HG03159 (cell line): ENCODE results near the gene HBEGF.
"Not testable (repeated sequence)": the region's sequence is repeated elsewhere in the genome, so short reads cannot be mapped to it uniquely, and the experiment has no call there.

Source experiments
- ATAC-seq: cut with Tn5 transposase; IDR thresholded peaks from one replicate; pipeline ENCODE4 v1.9.1; 2021; ENCODE audit warnings: mild to moderate bottlenecking, moderate library complexity; ENCODE audit not compliant: unreplicated experiment

HBEGF gene

DNA sequence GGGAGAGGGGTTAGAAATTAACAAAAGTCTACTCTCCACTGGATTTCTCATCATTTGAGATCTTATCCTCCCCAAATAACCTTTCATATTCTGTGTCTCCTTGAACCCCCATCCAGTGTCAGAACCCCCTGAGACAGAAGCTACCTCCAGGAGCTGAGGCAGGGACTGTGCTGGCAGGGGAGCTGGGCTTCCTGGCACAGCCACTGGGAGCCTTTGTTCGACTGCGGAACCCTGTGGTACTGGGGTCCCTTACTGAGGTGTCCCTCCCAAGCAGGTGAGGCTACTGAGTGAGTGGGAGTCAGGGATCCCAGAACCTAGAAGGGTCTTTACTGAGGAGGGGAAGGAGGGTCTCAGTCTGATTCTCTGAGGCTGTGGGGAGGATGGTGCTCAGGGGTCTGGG lies 15.5 kb upstream of the HBEGF start:
- ATAC-seq, result no peak

DNA sequence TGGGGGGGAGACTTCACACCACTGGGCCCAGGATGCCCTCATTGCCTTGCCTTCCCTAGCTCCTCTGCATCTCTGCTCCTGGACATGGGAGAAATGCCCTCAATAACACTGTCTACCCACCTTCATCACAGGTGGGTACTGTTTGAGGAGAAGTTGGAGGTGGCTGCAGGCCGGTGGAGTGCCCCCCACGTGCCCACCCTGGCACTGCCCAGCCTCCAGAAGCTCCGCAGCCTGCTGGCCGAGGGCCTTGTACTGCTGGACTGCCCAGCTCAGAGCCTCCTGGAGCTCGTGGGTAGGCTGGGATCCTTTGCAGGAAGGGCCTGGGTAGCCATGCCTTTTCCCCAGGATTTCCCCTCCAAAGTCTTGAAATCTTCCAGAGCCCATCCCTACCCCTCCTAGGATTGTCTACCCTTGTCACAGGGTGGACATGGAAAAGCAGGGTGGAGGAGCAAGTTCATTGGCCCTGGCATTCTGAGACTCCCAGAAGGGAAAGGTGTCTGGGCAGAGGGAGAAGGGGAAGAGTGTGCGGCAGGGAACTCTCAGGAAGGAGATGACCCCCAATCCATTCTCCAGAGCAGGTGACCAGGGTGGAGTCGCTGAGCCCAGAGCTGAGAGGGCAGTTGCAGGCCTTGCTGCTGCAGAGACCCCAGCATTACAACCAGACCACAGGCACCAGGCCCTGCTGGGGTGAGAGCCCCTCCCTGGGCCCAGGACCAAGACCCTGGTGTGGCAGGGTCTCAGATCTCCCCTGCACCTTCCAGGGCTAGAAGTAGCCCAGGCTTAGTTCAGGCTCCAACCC lies 14.5 kb upstream of the HBEGF start:
- no peak for ATAC-seq

DNA sequence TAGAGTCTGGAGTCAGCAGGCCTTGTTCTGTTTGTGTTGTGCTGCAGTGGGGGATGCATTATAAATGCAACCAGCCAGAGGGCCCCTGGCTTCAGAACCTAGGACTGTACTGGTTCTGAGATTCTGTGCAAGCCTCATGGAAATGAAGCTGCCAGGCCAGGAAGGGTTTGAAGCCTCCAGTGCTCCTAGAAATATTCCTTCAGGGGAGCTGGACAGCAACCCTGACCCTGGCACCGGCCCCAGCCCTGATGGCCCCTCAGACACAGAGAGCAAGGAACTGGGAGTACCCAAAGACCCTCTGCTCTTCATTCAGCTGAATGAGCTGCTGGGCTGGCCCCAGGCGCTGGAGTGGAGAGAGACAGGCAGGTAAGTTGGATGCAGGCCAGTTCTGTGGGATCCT lies 13.7 kb upstream of the HBEGF start, which contains the start of gene SLC4A9:
SLC4A9 (plus strand) TSS at position 94 of the 400 bp plus-strand sequence; CDS start at position 137, 43 bp downstream.
- no peak for ATAC-seq

DNA sequence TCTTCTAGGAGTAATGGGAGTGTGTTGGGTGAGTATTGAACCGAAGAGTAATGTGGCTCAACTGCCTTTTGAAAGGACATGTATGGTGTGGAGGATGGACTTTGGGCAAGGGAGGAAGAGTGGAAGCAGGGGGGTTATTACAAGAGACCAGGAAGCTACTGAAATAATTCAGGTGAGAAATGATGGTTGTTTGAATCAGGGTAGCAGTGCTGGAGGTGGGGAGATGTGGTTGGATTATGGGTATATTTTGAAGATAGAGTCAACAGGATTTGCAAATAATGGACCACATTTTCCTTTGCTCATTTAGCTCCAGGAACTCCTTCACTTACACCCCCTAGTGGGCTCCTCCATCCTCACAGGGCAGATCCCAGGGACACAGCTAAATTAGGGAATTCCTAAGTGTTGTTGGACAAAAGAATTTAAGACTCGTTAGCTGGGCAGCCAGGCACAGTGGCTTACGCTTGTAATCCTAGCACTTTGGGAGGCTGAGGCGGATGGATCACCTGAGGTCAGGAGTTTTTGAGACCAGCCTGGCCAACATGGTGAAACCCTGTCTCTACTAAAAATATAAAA lies 12.4 kb upstream of the HBEGF start:
- no peak for ATAC-seq

DNA sequence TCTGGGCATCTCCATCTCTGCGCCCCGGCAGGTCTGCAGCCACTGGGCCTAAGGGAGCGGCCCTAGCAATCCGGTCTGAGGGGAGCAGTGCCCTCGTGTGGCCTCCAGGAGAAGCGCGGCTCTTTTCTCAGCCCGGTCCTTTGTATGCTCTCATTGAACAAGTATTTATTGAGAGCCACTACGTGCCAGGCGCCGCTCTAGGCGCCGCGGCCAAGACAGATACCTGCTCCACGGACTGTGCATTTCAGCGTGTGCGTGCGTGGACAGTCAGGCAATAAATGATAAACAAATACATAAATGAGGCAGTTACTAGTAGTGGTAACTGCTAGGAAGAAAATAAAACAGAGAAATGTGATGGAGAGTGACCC lies 11.3 kb upstream of the HBEGF start:
- ATAC-seq, result peak; percentile 92

DNA sequence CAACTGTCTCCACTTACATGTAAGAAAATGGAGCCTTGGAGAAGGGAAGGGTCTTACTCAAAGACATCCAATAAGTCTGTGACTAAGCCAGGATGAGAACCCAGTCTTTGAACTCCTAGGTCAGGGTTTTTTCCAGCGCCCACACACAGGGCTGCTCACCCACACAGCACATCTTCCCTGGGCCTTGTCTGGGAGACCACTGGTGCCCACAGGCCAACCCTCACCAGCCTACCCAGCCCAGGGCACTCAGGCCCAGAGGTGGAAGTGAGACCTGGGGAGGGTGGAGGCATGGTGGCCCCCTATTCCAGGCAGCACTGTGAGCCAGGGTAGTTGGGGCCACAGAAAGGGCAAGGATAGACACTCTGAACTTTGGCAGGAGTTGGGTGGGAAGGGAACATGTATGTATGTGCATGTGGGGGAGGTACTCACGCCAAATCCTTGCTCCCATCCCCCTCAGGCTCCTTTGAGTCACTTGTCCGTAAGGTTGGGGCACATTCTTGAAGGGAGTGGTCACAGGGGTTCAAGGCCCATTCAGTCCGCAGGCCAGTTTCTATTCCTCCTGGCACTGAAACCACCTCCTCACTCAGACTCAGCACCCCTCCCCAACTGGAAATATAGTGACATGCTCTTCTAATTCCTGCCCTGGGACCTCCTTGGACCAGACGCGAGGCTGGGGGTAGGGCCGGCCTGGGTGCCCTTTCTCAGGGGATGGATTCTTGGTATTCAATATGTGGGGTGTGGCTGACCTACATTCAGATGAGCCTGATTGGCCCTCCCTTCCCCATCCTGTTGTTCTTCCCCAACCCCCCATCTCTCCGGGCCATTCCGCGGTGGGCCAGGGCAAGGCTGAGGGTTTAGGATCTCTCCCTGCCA lies 10.7 kb upstream of the HBEGF start:
- peak; percentile 27 for ATAC-seq

DNA sequence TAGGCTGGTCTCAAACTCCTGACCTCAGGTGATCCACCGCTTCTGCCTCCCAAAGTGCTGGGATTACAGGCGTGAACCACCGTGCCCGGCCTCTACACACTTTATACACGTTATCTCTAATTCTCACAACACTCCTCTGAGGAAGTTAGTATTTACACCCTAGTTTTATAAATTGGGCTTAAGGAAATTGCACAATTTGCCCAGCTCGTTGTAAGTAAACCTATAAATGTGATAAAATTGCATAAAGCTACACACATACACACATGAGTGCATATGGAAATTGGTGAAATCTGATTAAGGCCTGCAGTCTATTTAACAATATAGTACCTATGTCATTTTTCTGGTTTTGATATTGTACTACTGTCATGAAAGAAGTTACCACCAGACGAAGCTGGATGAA lies 9.1 kb upstream of the HBEGF start:
- ATAC-seq, result no peak

DNA sequence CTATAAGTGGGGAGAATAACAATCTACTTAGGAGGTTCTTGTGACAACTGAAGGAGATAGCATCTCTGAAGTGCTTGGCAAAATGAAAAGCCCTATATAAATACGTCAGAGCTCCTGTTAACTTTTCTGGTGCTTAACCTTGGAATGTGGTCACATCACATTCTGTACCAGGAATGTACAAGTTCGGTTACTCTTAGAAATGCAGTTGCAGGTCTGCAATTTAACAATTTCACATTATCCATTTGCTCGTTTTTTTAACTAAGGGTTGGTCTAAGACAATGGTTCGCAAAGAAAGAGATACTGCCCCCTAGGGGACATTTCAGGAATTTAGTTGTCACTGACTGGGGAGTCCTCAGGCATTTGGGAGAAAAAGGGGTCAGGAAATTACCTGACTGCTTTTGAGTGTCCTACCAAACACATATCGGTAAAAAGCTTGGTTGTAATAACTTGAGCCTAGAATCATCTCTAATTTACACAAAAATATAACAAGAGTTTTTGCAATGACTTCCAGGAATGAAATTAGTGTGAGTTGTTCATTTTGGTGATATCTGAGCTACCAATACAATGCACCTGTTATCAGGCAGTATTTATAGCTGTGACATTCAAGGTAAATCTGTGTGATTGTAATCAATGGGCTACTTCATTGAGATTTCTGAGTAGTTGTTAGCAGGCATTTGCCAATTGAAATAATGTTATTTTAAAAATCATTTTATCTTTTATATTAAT lies 5.4 kb upstream of the HBEGF start:
- peak; percentile 60 for ATAC-seq

DNA sequence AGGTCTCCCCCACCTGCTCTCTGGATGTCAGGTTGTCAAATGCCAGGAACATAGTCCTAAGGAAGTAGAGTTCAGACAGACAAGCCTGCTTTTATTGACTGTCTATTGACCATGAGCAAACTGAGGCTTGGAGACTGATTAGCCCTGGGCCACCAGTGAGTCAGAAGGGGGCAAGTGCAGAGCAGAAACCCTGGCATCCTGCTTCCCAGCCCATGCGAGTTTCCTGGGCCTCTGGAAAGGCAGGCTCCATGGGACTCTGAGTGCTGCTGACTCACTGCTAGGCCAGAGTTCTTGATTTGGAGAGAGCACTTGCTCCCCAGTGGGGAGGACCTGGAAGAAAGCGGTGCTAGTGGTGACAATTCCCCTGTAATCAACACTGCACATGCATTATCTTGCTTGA lies 2.8 kb upstream of the HBEGF start:
- no peak for ATAC-seq

DNA sequence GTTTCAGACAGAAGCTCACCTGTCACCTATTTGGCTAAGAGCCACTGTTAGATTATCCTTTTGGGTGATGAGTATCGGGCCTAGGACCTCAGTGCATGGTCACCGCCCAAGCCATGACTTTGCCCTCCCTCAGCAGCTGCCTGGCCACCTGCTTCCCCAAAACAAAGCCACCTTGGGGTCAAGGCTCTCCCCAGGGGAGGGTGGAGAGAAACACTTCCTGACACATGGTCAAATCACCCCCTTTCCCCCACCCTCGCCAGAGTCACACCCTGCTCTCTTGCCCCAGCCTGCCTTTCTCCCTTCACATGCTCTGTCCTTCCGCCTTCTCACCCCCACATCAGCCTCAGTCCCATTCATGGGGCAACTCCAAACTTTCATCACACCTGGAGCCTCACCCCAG lies 1.7 kb upstream of the HBEGF start:
- no peak for ATAC-seq

DNA sequence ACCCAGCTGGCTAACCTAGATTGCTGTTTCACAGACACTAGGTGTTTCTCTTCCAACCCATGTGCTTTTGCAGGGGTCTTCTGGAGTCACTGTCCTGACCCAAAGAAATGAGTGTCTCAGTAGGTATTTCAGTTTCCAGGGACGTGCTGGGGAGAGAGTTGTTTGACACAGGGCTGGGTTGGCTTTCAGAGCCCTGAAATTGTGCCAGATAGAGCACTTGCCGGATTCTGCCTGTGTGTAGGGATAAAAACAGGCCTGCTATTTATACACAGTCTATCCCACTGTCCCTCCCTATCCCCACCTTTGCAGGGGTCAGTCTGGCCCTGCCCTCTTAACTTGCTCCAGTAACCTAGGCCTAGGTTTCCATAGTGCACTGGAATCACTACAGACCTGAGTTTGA lies 957 bp upstream of the HBEGF start:
- ATAC-seq, result no peak

DNA sequence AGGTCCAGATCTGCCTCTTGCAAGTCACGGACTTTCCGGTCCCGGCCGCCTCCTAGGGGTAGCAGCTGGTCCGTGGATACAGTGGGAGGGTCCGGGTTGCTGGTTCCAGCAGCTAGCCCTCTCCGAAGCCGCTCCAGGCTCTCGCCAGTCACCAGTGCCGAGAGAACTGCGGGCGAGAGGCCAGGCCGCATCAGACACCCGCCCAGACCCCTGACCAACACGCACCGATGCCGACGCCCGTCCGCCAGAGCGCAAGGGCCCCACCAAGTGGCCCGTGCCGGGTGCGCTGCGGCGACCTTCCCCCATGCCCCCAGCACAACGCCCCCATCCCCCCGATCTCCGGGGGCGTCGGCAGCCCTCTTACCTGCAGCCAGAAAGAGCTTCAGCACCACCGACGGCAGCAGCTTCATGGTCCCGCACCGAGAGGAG lies 470 bp downstream of the HBEGF start:
- peak; percentile 8 for ATAC-seq

DNA sequence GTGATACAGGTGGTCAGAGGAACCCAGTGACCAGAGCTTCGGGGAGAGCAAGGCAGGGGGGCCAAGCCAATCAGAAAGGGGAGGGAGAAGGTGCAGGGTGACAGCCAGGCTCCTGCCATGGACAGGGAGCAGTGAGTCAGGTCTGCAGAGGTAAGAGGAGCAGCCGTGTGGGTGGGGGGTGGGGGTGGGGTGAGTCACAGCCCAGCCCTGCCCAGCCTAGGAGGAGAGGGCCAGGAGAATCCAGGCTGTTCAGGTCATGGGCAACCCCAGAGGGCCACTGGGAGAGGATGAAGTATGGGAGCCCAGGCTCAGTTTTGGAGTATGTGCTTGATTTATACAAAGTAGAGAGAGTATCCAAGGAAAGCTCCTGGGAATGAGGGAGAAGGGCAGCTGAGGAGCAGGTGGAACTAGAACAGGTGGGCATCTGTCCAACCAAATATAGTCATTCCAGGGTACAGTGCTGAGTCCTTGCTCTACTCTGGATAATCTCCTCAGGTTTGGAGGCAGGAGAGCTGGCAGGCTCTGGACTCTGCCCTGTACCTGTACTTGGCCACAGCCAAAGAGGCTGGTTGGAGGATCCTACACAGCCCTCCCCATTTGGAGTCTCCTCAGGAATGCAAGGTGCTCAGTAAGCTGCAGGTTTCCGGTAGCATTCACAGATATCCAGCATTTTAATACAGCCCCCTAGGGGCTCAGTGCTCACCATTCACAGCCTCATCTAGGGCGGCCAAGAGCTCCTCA lies 1.6 kb downstream of the HBEGF start:
- ATAC-seq, result no peak

DNA sequence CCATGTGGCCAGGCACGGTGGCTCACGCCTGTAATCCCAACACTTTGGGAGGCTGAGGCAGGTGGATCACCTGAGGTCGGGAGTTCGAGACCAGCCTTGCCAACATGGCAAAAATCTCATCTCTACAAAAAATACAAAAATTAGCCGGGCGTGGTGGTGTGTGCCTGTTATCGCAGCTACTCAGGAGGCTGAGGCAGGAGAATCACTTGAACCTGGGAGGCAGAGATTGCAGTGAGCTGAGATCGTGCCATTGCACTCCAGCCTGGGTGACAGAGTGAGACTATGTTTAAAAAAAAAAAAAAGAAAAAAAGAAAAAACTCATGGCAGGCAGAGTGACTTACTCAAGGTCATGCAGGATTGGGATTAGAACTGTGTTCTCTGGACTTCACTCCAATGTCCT lies 2.6 kb downstream of the HBEGF start:
- not testable (repeated sequence) for ATAC-seq

DNA sequence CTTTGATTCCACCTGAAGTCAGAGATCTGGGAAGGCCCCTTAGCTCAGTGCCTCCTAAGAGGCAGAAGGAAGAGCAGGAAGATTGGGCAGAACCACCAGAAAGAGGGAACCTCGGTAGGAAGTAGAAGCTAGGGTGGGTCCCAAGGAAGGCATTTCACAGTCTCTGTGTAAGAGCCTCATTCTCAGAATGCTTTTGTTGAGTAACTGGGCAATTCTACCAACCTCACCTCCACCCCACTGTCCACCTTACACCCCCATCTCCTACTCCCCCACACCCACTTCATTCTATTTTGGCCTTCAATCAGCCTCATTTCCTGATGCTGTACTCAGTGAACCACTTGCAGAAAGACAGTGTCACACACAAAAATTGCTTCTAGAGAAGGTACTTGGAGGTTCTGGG lies 3.5 kb downstream of the HBEGF start:
- no peak for ATAC-seq

DNA sequence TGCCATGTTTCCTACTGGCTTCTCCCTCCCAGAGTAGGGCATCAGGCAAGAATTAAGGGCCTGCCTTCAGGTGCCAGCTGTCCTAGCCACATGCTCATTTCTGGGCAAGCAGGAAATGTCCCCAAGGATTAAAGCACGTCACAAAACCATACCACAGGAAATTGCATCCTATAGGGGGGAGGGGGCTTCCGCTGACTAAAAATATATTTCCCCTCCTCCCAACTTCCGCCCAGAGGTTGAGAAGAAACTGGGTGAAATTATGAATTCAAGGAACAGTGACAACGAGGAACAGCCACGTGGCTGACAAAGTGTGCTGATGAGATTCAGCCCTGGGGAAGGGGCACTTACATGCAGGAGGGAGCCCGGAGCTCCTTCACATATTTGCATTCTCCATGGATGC lies 4.1 kb downstream of the HBEGF start:
- ATAC-seq, result no peak

DNA sequence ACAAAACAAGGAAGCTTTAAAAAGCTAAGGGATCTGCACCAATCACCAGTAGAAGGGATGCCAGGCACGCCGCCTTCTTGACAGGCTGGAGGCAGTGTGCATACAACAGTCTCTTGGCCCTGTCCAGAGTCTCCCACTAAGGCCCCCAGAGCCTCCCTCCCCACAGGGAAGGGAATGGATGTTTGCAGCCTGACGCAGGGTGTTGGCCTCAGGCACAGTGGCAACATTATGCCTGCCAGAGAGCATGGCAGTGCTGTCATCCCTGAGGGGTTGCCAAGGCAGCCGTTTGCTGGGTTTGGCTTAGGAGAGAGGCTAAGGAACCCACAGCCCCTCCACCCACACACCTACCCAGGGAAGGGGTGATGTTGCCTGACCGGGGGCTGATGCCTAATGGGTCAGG lies 4.8 kb downstream of the HBEGF start:
- no peak for ATAC-seq

DNA sequence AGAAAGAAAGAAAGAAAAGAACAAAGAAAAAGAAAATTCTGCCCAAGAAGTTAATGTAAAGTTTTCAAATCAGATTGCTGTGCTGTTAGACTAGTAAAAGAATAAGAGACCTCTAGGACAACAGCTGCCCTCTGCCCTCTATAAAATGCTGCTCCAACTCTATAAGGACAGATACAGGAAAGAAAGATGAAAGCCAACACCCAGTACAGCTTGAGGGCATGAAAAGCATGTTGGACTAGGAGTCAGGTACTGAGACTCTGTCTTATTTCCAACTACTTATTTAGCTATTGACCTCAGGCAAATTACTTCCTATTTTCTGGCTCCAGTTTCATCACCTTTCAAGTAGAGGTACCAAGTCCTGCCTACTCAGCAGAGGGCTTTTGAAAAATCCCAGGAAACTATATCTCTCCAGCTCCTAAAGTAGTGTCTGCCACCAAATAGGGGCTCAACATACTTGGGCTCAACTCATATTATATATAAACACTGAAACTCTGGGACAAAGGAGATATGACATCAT lies 5.7 kb downstream of the HBEGF start:
- ATAC-seq, result no peak

DNA sequence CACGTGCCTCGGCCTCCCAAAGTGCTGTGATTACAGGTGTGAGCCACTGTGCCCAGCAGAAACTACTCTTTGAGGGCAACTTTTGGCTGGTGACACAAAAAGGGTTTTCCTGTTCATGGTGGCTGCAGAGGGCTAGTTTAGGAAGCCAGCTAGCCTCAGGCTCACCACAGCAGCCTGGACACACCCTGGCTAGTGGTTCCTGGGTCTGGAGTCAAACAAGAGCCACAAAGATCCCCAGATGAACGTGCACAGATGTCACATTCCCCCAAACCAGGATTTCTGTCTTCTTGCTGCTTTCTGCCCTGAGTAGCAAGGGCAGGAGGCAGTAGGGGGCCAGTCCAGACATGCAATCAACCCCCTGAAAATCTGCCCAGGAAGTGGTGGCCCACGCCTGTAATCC lies 6.8 kb downstream of the HBEGF start:
- no peak for ATAC-seq

DNA sequence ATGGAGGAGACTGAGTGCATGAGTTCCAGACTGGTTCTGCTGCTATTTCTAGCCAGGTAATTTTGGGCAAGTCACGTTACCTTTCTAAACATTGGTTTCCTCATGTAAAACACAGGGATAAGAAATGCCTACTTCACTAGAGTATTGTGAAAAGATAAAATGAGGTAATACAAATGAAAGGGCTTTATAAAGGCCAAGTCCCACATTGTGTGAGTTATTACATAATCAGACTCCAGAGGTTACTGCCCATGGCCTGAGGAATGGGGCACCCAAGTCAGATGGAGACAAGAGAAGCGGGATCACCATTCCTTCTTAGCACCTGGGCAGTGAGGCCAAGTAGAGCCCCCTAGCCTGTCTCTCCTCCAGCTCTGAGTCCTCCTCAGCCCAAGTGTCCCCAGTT lies 7.5 kb downstream of the HBEGF start:
- ATAC-seq, result no peak
